Muscle layer of duodenum (tissue), 2 donors: ENCODE measurements around the gene CHCHD5.
A peak's percentile ranks its signal among the peaks of the same experiment; 100 is the strongest.

ENCODE experiments used
- H3K27ac ChIP-seq: one replicate; pipeline ENCODE4 v1.7.0; 2013; ENCODE audit warnings: mild to moderate bottlenecking, low read length
- H3K27me3 ChIP-seq: one replicate; pipeline ENCODE4 v1.7.0; 2013; ENCODE audit warnings: low read depth, mild to moderate bottlenecking, control low read depth, low read length
- H3K36me3 ChIP-seq, 2 donors: one replicate each; pipeline ENCODE4 v1.7.0; 2013; ENCODE audit warnings: low read length in 2 of 2, control low read depth in 1 of 2, mild to moderate bottlenecking in 1 of 2; ENCODE audit not compliant: insufficient read depth in 2 of 2, control insufficient read depth in 1 of 2
- H3K4me1 ChIP-seq, 2 donors: one replicate each; pipeline ENCODE4 v1.7.0; 2013; ENCODE audit warnings: low read length in 2 of 2, mild to moderate bottlenecking in 2 of 2, control low read depth in 1 of 2, moderate library complexity in 1 of 2; ENCODE audit not compliant: insufficient read depth in 2 of 2, control insufficient read depth in 1 of 2
- H3K4me3 ChIP-seq, 2 donors: one replicate each; pipeline ENCODE4 v1.7.0; 2013; ENCODE audit warnings: low read length in 2 of 2, low read depth in 1 of 2, mild to moderate bottlenecking in 1 of 2
- H3K9me3 ChIP-seq, 2 donors: one replicate each; pipeline ENCODE4 v1.7.0; 2013; ENCODE audit warnings: low read length in 2 of 2, control low read depth in 1 of 2, mild to moderate bottlenecking in 1 of 2; ENCODE audit not compliant: control insufficient read depth in 1 of 2
- donor health status: healthy.

The CHCHD5 gene

DNA sequence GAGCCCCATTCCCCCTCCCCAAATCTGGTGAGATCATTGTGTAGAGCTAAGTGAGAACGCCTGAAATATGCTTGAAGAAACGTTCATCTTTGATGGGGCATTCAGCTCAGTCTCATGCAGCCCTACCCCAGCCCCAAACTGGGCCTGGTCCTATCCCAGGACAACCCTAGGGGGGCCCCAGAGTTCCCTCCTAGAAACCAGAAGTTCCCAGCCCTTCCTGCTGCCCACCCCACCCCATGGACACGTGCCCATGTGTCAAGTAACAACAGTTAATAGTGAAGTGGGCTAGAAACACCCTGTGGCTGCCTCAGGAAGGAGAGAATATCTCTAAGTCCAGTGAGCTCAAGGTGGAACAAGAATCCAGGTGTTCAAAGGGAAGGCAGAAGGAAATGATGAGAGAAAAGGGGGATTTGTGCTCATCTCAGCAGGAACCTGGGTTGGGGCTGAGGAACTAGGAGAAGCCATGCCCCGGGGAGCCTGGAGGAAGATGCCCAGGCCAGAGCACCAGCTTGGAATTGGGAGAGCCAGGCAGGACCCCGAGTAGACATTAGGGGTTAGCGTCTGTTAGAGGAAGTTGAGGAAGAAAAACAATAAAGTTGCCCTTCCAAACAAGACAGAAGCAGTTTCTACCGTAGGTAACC is 41.2 kb downstream of the CHCHD5 start:
- Histone ChIP-seq H3K27me3 (no peaks in the 10 kb centered on the region), H3K4me3 (no peak overlapping the region), H3K27ac (no peak overlapping the region), H3K36me3 (no peaks in the 10 kb centered on the region), H3K9me3 (no peaks in the 10 kb centered on the region), H3K4me1 (peaks cover 0 to 8% of the 10 kb centered on the region in 2 donors)

DNA sequence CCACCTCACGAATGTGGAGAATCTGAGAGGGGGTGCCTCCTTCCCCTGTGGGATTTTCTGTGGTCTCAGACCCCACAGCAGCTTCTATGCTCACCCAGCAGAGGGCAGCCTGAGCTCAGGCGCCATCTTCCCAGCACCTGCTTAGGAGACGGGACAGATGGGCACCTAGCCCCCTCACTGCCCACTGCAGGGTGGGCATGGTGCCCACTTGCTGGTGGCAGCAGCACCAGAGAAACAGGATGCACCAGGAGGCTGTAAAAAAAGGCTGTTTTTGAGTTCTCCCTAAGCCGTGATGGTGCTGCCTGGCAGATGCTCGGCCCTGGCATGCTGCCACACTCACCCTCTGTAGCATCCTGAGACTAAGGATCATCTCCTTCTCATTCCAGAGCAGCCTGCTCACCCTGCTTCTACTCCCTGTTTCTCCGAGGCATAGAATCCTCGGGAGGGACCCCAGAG is 42.2 kb downstream of the CHCHD5 start:
- Histone ChIP-seq H3K27me3 (no peaks in the 10 kb centered on the region), H3K27ac (peak overlapping the region; percentile 76), H3K4me3 (peak overlapping the region; percentile 28 to 58), H3K4me1 (peaks cover 0 to 16% of the 10 kb centered on the region in 2 donors), H3K36me3 (no peaks in the 10 kb centered on the region), H3K9me3 (no peaks in the 10 kb centered on the region)

- Histone ChIP-seq H3K36me3 (no peaks in the 10 kb centered on the region), H3K4me1 (peaks cover 0 to 20% of the 10 kb centered on the region in 2 donors), H3K27ac (peak overlapping the region; percentile 76), H3K9me3 (no peaks in the 10 kb centered on the region), H3K27me3 (no peaks in the 10 kb centered on the region), H3K4me3 (peak overlapping the region in 1 of 2 donors; percentile 58)
These were observed 42.9 kb downstream of the CHCHD5 start for GRCh38 chr2:112627060-112628040.

GRCh38 chr2:112629224-112629623 is 44.8 kb downstream of the CHCHD5 start:
- no peaks in the 10 kb centered on the region for H3K27me3 ChIP-seq
- no peaks in the 10 kb centered on the region for H3K36me3 ChIP-seq
- H3K4me1 ChIP-seq, result peaks cover 0 to 20% of the 10 kb centered on the region in 2 donors
- H3K4me3 ChIP-seq, result no peak overlapping the region
- H3K9me3 ChIP-seq, result no peaks in the 10 kb centered on the region
- no peak overlapping the region for H3K27ac ChIP-seq

GRCh38 chr2:112629823-112630222 is 45.4 kb downstream of the CHCHD5 start:
- H3K27ac ChIP-seq, result no peak overlapping the region

GRCh38 chr2:112630268-112630667 is 45.9 kb downstream of the CHCHD5 start:
- no peak overlapping the region for H3K27ac ChIP-seq
- H3K4me1 ChIP-seq, result peaks cover 0 to 20% of the 10 kb centered on the region in 2 donors

More at GRCh38 chr2:112629823-112630222, 45.4 kb downstream of the CHCHD5 start:
- Histone ChIP-seq H3K36me3 (no peaks in the 10 kb centered on the region), H3K27me3 (no peaks in the 10 kb centered on the region), H3K9me3 (no peaks in the 10 kb centered on the region), H3K4me1 (peaks cover 0 to 20% of the 10 kb centered on the region in 2 donors), H3K4me3 (no peak overlapping the region)

DNA sequence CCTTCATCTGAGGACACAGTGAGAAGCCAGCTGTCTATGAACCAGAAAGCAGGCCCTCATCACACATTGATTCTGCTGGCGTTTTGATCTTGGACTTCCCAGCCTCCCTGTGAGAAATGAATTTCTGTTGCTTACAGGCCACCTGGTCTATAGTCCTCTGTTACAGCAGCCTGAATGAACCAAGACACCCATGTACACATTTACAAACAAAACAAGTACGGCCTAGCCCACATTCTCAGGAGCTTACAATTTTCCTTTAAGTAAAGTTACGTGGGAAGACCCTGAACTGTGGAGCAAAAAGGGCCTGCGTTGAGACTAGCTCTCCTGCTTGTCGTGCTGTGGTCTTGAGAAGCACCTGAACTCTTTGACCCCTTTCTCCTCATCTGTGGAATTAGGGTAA is 49.3 kb downstream of the CHCHD5 start:
- H3K27ac ChIP-seq, result no peak overlapping the region
- H3K9me3 ChIP-seq, result no peaks in the 10 kb centered on the region
- H3K4me1 ChIP-seq, result peaks cover 0 to 11% of the 10 kb centered on the region in 2 donors
- H3K36me3 ChIP-seq, result no peaks in the 10 kb centered on the region
- H3K4me3 ChIP-seq, result no peak overlapping the region
- H3K27me3 ChIP-seq, result no peaks in the 10 kb centered on the region

More at GRCh38 chr2:112630268-112630667, 45.9 kb downstream of the CHCHD5 start:
- Histone ChIP-seq H3K4me3 (no peak overlapping the region), H3K27me3 (no peaks in the 10 kb centered on the region), H3K9me3 (no peaks in the 10 kb centered on the region), H3K36me3 (no peaks in the 10 kb centered on the region)

GRCh38 chr2:112634153-112634873 is 49.9 kb downstream of the CHCHD5 start:
- Histone ChIP-seq H3K27ac (no peak overlapping the region), H3K27me3 (no peaks in the 10 kb centered on the region), H3K4me3 (no peak overlapping the region), H3K36me3 (no peaks in the 10 kb centered on the region), H3K9me3 (no peaks in the 10 kb centered on the region), H3K4me1 (peaks cover 0 to 11% of the 10 kb centered on the region in 2 donors)

DNA sequence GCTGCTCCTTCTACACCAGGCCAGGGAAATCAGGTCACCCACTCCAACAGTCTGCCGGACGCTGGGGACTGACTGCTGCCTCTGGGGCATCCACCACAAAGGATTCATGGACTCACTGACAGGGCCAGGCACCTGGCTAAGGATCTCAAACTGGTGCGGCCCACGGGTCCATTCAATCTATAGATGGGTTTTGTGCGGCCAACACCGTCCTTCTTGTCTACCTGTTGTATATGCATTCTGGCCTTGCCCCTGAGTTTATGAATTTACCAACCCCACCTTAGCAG is 50.4 kb downstream of the CHCHD5 start:
- Histone ChIP-seq H3K9me3 (no peaks in the 10 kb centered on the region), H3K36me3 (no peaks in the 10 kb centered on the region), H3K27ac (no peak overlapping the region), H3K27me3 (no peaks in the 10 kb centered on the region), H3K4me3 (no peak overlapping the region), H3K4me1 (peaks cover 0 to 11% of the 10 kb centered on the region in 2 donors)

DNA sequence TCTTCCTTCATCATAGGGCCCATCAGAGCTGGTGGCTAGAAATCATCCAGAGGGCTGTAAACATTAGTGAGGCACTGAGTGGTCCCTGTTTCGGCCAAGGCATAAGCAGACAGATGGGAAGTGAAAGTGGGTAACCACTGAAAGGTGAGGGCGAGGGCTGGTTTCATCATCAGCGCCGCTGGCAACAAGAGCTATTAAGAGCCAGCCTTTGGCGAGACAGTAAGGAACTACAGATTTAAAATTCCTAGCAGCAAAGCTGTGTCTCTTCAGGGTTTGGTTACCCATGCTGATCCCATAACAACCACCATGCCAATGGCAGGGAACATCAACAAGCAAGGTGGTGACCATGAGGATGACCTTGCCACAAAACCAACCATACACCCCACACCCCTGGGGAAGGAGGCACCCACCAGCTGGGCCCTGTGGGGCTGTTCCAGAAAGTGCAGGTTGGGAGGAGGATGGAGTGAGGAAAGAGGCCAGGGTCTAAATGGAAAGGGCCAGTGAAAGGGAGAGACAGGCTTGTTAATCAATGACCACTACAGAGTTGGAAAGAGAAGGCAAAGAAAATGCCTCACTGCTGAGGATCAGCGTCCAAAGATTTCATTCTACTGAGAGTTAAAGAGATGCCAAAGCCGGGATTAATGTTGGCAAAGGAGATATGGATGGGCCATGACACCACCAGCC is 52.3 kb downstream of the CHCHD5 start:
- no peaks in the 10 kb centered on the region for H3K9me3 ChIP-seq
- peaks cover 3 to 5% of the 10 kb centered on the region in 2 donors for H3K4me1 ChIP-seq
- H3K4me3 ChIP-seq, result no peak overlapping the region
- H3K27me3 ChIP-seq, result no peaks in the 10 kb centered on the region
- H3K27ac ChIP-seq, result no peak overlapping the region
- peaks cover 0 to 5% of the 10 kb centered on the region in 2 donors for H3K36me3 ChIP-seq
